K562 (cell line): ENCODE results near the gene SLC12A3. TPM values are rescaled to one million over a fixed set of nuclear protein-coding genes. Genes with fewer than 3 reads are reported as not detected.

Experiments used
- ATAC-seq: fragments of 200-7000 bp; cut with Tn5 transposase; 3 replicates; pipeline ENCODE4 v1.9.1; 2020; ENCODE audit warnings: moderate library complexity
- BruUV-seq: library from RNA; stranded (reverse); fragments of 400-500 nt; replicated peaks from 2 replicates; lab custom pipeline; 2021; lab: Mats Ljungman, UMichigan
- CTCF ChIA-PET: fragments of 300-600 bp; formaldehyde crosslinking; extraction: SDS; loops from one replicate; lab custom pipeline; 2021; ENCODE audit warnings: low intra/inter-chr PET ratio; lab: Yijun Ruan, JAX
- POLR2A ChIA-PET: fragments of 300-600, 350-650 bp; sonication (Branson Sonifier 250); formaldehyde crosslinking; extraction: SDS; loops from one replicate; lab custom pipeline; 2021; ENCODE audit warnings: antibody characterized with exemption, inconsistent platforms; lab: Yijun Ruan, JAX
- DNase-seq, 4 experiments: peaks; one replicate each; pipeline versions ENCODE4 v3.0.0 to v3.0.0-alpha.2; 2011 to 2018; ENCODE audit warnings: low spot score in 3 of 4, mixed read lengths in 3 of 4; ENCODE audit errors: extremely low read depth in 1 of 4
- FAIRE-seq: peaks from 2 replicates; lab custom pipeline; 2011; peaks lifted over from hg19 to GRCh38; lab: Jason Lieb, UNC
- H2AFZ ChIP-seq: 2 replicates; pipeline ENCODE4 v1.6.0; 2011; ENCODE audit warnings: low read depth, low read length, control low read depth, inconsistent platforms
- H3K27ac ChIP-seq: fragments of 200-600 bp; 3 replicates; pipeline ENCODE4 v1.8.0; 2011; ENCODE audit warnings: low read depth, mild to moderate bottlenecking, control low read depth, inconsistent platforms, low read length, moderate library complexity, mixed read lengths; ENCODE audit errors: extremely low read depth
- H3K27me3 ChIP-seq, 2 experiments: fragments of 300-600 bp in 1 of 2; 2 replicates in 1 of 2; 3 replicates in 1 of 2; pipeline versions ENCODE4 v1.6.0 to v1.8.0; 2011; ENCODE audit warnings: inconsistent platforms in 2 of 2, low read length in 2 of 2, mild to moderate bottlenecking in 1 of 2, mixed read lengths in 1 of 2, moderate library complexity in 1 of 2; ENCODE audit not compliant: control insufficient read depth in 2 of 2, insufficient read depth in 2 of 2
- H3K36me3 ChIP-seq: fragments of 300-600 bp; 3 replicates; pipeline ENCODE4 v1.8.0; 2011; ENCODE audit warnings: mild to moderate bottlenecking, low read length, inconsistent platforms; ENCODE audit not compliant: control insufficient read depth, insufficient read depth
- H3K4me1 ChIP-seq, 2 experiments: fragments of 200-600 bp in 1 of 2; replicated peaks in 1 of 2; 2 replicates in 1 of 2; 3 replicates in 1 of 2; pipeline versions ENCODE4 v1.5.1 to v1.8.0; 2011; ENCODE audit warnings: inconsistent platforms in 2 of 2, low read length in 2 of 2, mild to moderate bottlenecking in 1 of 2, mixed read lengths in 1 of 2, moderate library complexity in 1 of 2; ENCODE audit not compliant: control insufficient read depth in 2 of 2, insufficient read depth in 2 of 2
- H3K4me2 ChIP-seq: 2 replicates; pipeline ENCODE4 v1.6.1; 2011; ENCODE audit warnings: low read length, control low read depth, inconsistent platforms, mixed read lengths; ENCODE audit not compliant: insufficient read depth
- H3K4me3 ChIP-seq: fragments of 200-600 bp; sonication (generic), shearing (Covaris generic); 2 replicates; pipeline ENCODE4 v1.5.1; 2016; ENCODE audit warnings: control low read depth, inconsistent platforms
- H3K79me2 ChIP-seq: fragments of 200-600 bp; 3 replicates; pipeline ENCODE4 v1.8.0; 2011; ENCODE audit warnings: low read length, inconsistent platforms; ENCODE audit not compliant: control insufficient read depth, insufficient read depth
- H3K9ac ChIP-seq, 2 experiments: 2 replicates each; pipeline versions ENCODE4 v1.6.0 to v1.6.1; 2011; ENCODE audit warnings: low read depth in 2 of 2, low read length in 2 of 2, control low read depth in 1 of 2, inconsistent platforms in 1 of 2, mild to moderate bottlenecking in 1 of 2, mixed read lengths in 1 of 2; ENCODE audit not compliant: insufficient read depth in 1 of 2
- H3K9me1 ChIP-seq: one replicate; pipeline ENCODE4 v1.6.0; 2011; ENCODE audit warnings: inconsistent platforms, mild to moderate bottlenecking, low read length, moderate library complexity; ENCODE audit not compliant: control insufficient read depth, insufficient read depth
- H3K9me3 ChIP-seq: replicated peaks from 2 replicates; pipeline ENCODE4 v1.5.1; 2011; ENCODE audit warnings: low read depth, low read length, inconsistent platforms; ENCODE audit not compliant: control insufficient read depth, insufficient read depth
- H4K20me1 ChIP-seq: replicated peaks from 2 replicates; pipeline ENCODE4 v1.6.1; 2011; ENCODE audit warnings: low read length, inconsistent platforms, mixed read lengths; ENCODE audit not compliant: control insufficient read depth, insufficient read depth
- CREB1 ChIP-seq, 2 experiments: sonication (generic) in 1 of 2; formaldehyde crosslinking in 1 of 2; IDR thresholded peaks; 2 replicates each; pipeline versions ENCODE4 v1.6.1 to v1.8.0; 2012 to 2022; ENCODE audit warnings: inconsistent platforms in 1 of 2, mild to moderate bottlenecking in 1 of 2, missing genetic modification reagents in 1 of 2, moderate library complexity in 1 of 2
- CUX1 ChIP-seq: fragments of 200-800 bp; sonication (Bioruptor generic); IDR thresholded peaks from 2 replicates; pipeline ENCODE4 v1.6.1; 2016; ENCODE audit warnings: missing genetic modification characterization, missing compliant biosample characterization
- HMGN3 ChIP-seq: IDR thresholded peaks from 2 replicates; pipeline ENCODE4 v1.6.1; 2011; ENCODE audit warnings: borderline replicate concordance, low read depth, mild to moderate bottlenecking, mixed read lengths, low read length; ENCODE audit not compliant: insufficient read length; ENCODE audit errors: extremely low read depth
- ILF3 ChIP-seq: fragments of 450-650 bp; IDR thresholded peaks from 2 replicates; pipeline ENCODE4 v1.6.1; 2018; ENCODE audit warnings: antibody characterized with exemption, mild to moderate bottlenecking, moderate library complexity, borderline replicate concordance
- LEF1 ChIP-seq: fragments of 450-650 bp; IDR thresholded peaks from 2 replicates; pipeline ENCODE4 v1.6.1; 2016; ENCODE audit warnings: mild to moderate bottlenecking
- NFE2 ChIP-seq: IDR thresholded peaks from 2 replicates; pipeline ENCODE4 v1.6.1; 2014; ENCODE audit warnings: antibody characterized with exemption, low read depth
- PML ChIP-seq: IDR thresholded peaks from 2 replicates; pipeline ENCODE4 v1.6.1; 2012; ENCODE audit warnings: low read length, inconsistent platforms
- POLR2A ChIP-seq: fragments of 450-650 bp; conservative IDR thresholded peaks from 2 replicates; pipeline ENCODE4 v1.6.1; 2016
- POLR2AphosphoS5 ChIP-seq: IDR thresholded peaks from 2 replicates; pipeline ENCODE4 v1.6.1; 2011; ENCODE audit warnings: mild to moderate bottlenecking, low read depth, low read length, moderate library complexity; ENCODE audit not compliant: control insufficient read depth, insufficient read depth
- POLR2B ChIP-seq: fragments of 450-650 bp; IDR thresholded peaks from 2 replicates; pipeline ENCODE4 v1.6.1; 2018; ENCODE audit warnings: low read depth; ENCODE audit not compliant: partially characterized antibody
- POLR2G ChIP-seq: fragments of 200-400 bp; formaldehyde crosslinking; IDR thresholded peaks from 2 replicates; pipeline ENCODE4 v1.6.1; 2017; ENCODE audit warnings: low read depth, mild to moderate bottlenecking, antibody characterized with exemption, low read length, moderate library complexity
- RBFOX2 ChIP-seq: fragments of 200-400 bp; formaldehyde crosslinking; IDR thresholded peaks from 2 replicates; pipeline ENCODE4 v1.6.1; 2017; ENCODE audit warnings: low read depth, mild to moderate bottlenecking, low read length, moderate library complexity
- SIN3A ChIP-seq, 2 experiments: fragments of 150-350 bp in 1 of 2; IDR thresholded peaks; 2 replicates each; pipeline ENCODE4 v1.6.1; 2011 to 2016; ENCODE audit warnings: borderline replicate concordance in 2 of 2, low read depth in 2 of 2, low read length in 2 of 2, mild to moderate bottlenecking in 2 of 2, moderate library complexity in 2 of 2; ENCODE audit not compliant: control insufficient read depth in 1 of 2
- ZFP30 ChIP-seq: fragments of 250-450 bp; sonication (Bioruptor Pico); IDR thresholded peaks from 2 replicates; pipeline ENCODE4 v1.8.0; 2022; ENCODE audit warnings: moderate library complexity, mild to moderate bottlenecking, inconsistent platforms, borderline replicate concordance
- ZNF436 ChIP-seq: fragments of 250-450, 450-650 bp; sonication (Bioruptor Pico); formaldehyde crosslinking; IDR thresholded peaks from 2 replicates; pipeline ENCODE4 v1.7.0; 2020; ENCODE audit warnings: mild to moderate bottlenecking
- ZNF780A ChIP-seq: fragments of 250-450 bp; sonication (Bioruptor Pico); IDR thresholded peaks from 2 replicates; pipeline ENCODE4 v1.5.0; 2021; ENCODE audit warnings: mild to moderate bottlenecking
- WGBS: fragments of 100-300 bp; shearing (Covaris generic); methylation state at CpG from one replicate; pipeline ENCODE4 v1.1.6; 2016; ENCODE audit warnings: low coverage, mixed read lengths; ENCODE audit not compliant: insufficient coverage; ENCODE audit errors: missing lambda C conversion rate; 5-methylcytosine and 5-hydroxymethylcytosine counted together
- in situ Hi-C: fragments of 300-500 bp; cut with MboI; formaldehyde crosslinking; loops from 4 replicates; pipeline ENCODE4 v1.15.0; 2018; ENCODE audit warnings: inconsistent platforms, mixed read lengths
- intact Hi-C: fragments of 100-400 bp; cut with micrococcal nuclease; formaldehyde crosslinking; loops from 2 replicates; pipeline ENCODE4 v1.14.2; 2022
- polyA plus RNA-seq, 8 experiments: library from polyadenylated mRNA; depleted of rRNA in 4 of 8; stranded (reverse) in 5 of 8; unstranded in 3 of 8; fragments of >200 nt; fragmentation: Nextera tagmentation in 2 of 8; fragmentation: Illumina TruSeq in 1 of 8; extraction: Ambion mirVana in 2 of 8; extraction: Trizol in 1 of 8; gene quantifications; 2 replicates each; pipeline versions ENCODE4 v1.2.1 to v1.2.3, GENCODE V29; 2011 to 2014; ENCODE audit warnings: inconsistent platforms in 1 of 8, missing spikeins in 1 of 8
- total RNA-seq, 7 experiments: library from RNA; depleted of rRNA in 6 of 7; stranded (reverse); fragments of >200 nt in 6 of 7; fragmentation: Illumina TruSeq in 2 of 7; extraction: Trizol in 2 of 7; gene quantifications; 2 replicates each; pipeline versions ENCODE4 v1.2.1 to v1.2.3, GENCODE V29; 2011 to 2021; ENCODE audit warnings: low replicate concordance in 1 of 7

SLC12A3 gene
- total and polyA plus RNA-seq, 9 of the 15 experiments (the other 6 are each of a cell fraction or from before 2014, with no cell fraction given) = not detected

- H3K9ac ChIP-seq = no peak overlapping the region; a peak in 1 of 4 replicates
- peaks cover 0 to 11% of the 10 kb centered on the region in 2 experiments; a peak in 2 of 5 replicates for H3K4me1 ChIP-seq
- peaks cover 92% of the 10 kb centered on the region for H3K36me3 ChIP-seq
- WGBS = 95% methylated on average over 8 of the region's 8 CpGs
- no peak for FAIRE-seq
- H3K4me2 ChIP-seq = no peak overlapping the region
- ATAC-seq = no peak
- CTCF ChIA-PET = no interaction called here
- no peaks in the 10 kb centered on the region for H3K9me3 ChIP-seq
- in situ Hi-C loops (no loop called here), intact Hi-C loops (no loop called here)
- H4K20me1 ChIP-seq = peaks cover 11% of the 10 kb centered on the region; the same call in 1 of the 2 replicates
- H3K9me1 ChIP-seq = no peaks in the 10 kb centered on the region
- no peak overlapping the region for H2AFZ ChIP-seq
- no peaks in the 10 kb centered on the region for H3K27me3 ChIP-seq
- no TSS peak for BruUV-seq
- no peak overlapping the region for H3K27ac ChIP-seq
- peaks cover 20% of the 10 kb centered on the region for H3K79me2 ChIP-seq
- POLR2A ChIA-PET = interaction anchor here (0.7 to 1.6 kb wide), 7 partner anchors 8 to 69 kb away, joined by 3 to 6 read pairs (median 3); partner anchors contain the start of gene NLRC5
- DNase-seq = no peak
- H3K4me3 ChIP-seq = no peak overlapping the region
- 0 out of 2 replicates have a peak, but pooled peaks have one; percentile 59 for TF ChIP-seq ILF3
- no peak for TF ChIP-seq HMGN3
- peak; percentile 45; the same call in 1 of the 2 replicates for TF ChIP-seq POLR2A
- no peak for TF ChIP-seq CREB1 (IDR thresholded peaks at IDR 0.05)
- TF ChIP-seq CREB1 (CRISPR knock-in tag; IDR thresholded peaks at IDR 0.05) = no peak
- peak; percentile 77 for TF ChIP-seq PML
- peak; percentile 3; the same call in 1 of the 2 replicates for TF ChIP-seq ZNF436 (CRISPR knock-in tag)
- TF ChIP-seq ZNF780A (CRISPR knock-in tag) = no peak
- peak; percentile 78 for TF ChIP-seq POLR2B
- TF ChIP-seq SIN3A (IDR thresholded peaks at IDR 0.05; ENCODE audit: borderline replicate concordance in 2 of 2, control insufficient read depth in 1 of 2, low read depth in 2 of 2, low read length in 2 of 2) = peak in 1 of 2 experiments; percentile 51; a peak in 1 of 4 replicates
- TF ChIP-seq ZFP30 (CRISPR knock-in tag) = no peak
- peak; percentile 39; the same call in 1 of the 2 replicates for TF ChIP-seq NFE2
- no peak for TF ChIP-seq LEF1
- 0 out of 2 replicates have a peak, but pooled peaks have one; percentile 23 for TF ChIP-seq POLR2AphosphoS5
- 0 out of 2 replicates have a peak, but pooled peaks have one; percentile 18 for TF ChIP-seq POLR2G
- TF ChIP-seq CUX1 = no peak
- TF ChIP-seq RBFOX2 = peak; percentile 48; the same call in 1 of the 2 replicates
These were observed 73.9 kb downstream of the SLC12A3 start for GRCh38 chr16:56938664-56939513.
